B cell (primary cell): Measurements from ENCODE around the gene TDRD9. TPM values are rescaled to one million over a fixed set of nuclear protein-coding genes. Genes with fewer than 3 reads are reported as not detected.

Experiments used
- ATAC-seq: fragments of 200-7000 bp; cut with Tn5 transposase; one replicate; pipeline ENCODE4 v1.10.0; 2021; ENCODE audit warnings: low read depth, mild to moderate bottlenecking, moderate number of reproducible peaks, moderate library complexity
- CTCF ChIA-PET: fragments of 350-600 bp; sonication (Branson Sonifier 250); formaldehyde crosslinking; loops from one replicate; lab custom pipeline; 2021; ENCODE audit warnings: antibody characterized with exemption, inconsistent platforms; lab: Charles Lee
- POLR2A ChIA-PET: fragments of 350-600 bp; sonication (Branson Sonifier 250); formaldehyde crosslinking; loops from one replicate; lab custom pipeline; 2021; ENCODE audit warnings: antibody characterized with exemption; lab: Charles Lee
- DNase-seq: peaks from one replicate; pipeline ENCODE4 v3.0.0; 2013
- H2AFZ ChIP-seq: 2 replicates; pipeline ENCODE4 v1.6.1; 2012; ENCODE audit warnings: mild to moderate bottlenecking, low read depth, low read length; ENCODE audit not compliant: insufficient read depth, poor library complexity, severe bottlenecking
- H3K27ac ChIP-seq, 2 donors: 1 replicate in 1 of 2; 2 replicates in 1 of 2; pipeline ENCODE4 v1.5.1; 2012 to 2013; ENCODE audit warnings: low read length in 2 of 2, mild to moderate bottlenecking in 2 of 2, moderate library complexity in 1 of 2
- H3K27me3 ChIP-seq, 4 experiments: fragments of 200-600 bp in 1 of 4; sonication (generic) in 1 of 4; replicated peaks in 1 of 4; 1 replicate in 2 of 4; 2 replicates in 2 of 4; pipeline versions ENCODE4 v1.6.1 to v1.7.0; 2013 to 2016; ENCODE audit warnings: low read length in 3 of 4, mild to moderate bottlenecking in 2 of 4, mixed read lengths in 1 of 4, moderate library complexity in 1 of 4; ENCODE audit not compliant: insufficient read depth in 4 of 4, control insufficient read depth in 3 of 4; ENCODE audit errors: control extremely low read depth in 1 of 4
- H3K36me3 ChIP-seq, 2 experiments: replicated peaks in 1 of 2; 1 replicate in 1 of 2; 2 replicates in 1 of 2; pipeline versions ENCODE4 v1.6.1 to v1.7.1; 2013; ENCODE audit warnings: low read length in 1 of 2; ENCODE audit not compliant: insufficient read depth in 2 of 2, control insufficient read depth in 1 of 2; ENCODE audit errors: control extremely low read depth in 1 of 2, extremely low read depth in 1 of 2
- H3K4me1 ChIP-seq, 2 donors: fragments of 200-600 bp in 1 of 2; sonication (generic) in 1 of 2; 1 replicate in 1 of 2; 2 replicates in 1 of 2; pipeline versions ENCODE4 v1.5.1 to v1.6.1; 2013 to 2017; ENCODE audit warnings: low read length in 2 of 2; ENCODE audit not compliant: control insufficient read depth in 2 of 2, insufficient read depth in 2 of 2
- H3K4me2 ChIP-seq: replicated peaks from 2 replicates; pipeline ENCODE3; 2012; ENCODE audit warnings: mild to moderate bottlenecking, low read depth, low read length; ENCODE audit not compliant: poor library complexity, severe bottlenecking
- H3K4me3 ChIP-seq, 5 experiments: fragments of 200-600 bp in 1 of 5; sonication (generic) in 1 of 5; 1 replicate in 3 of 5; 2 replicates in 2 of 5; pipeline versions ENCODE4 v1.5.1 to v1.7.0; 2011 to 2016; ENCODE audit warnings: low read length in 4 of 5, mild to moderate bottlenecking in 4 of 5, low read depth in 2 of 5, control low read depth in 1 of 5, moderate library complexity in 1 of 5; ENCODE audit not compliant: insufficient read depth in 1 of 5; ENCODE audit errors: control extremely low read depth in 1 of 5, extremely low read depth in 1 of 5
- H3K79me2 ChIP-seq: fragments of 200-600 bp; sonication (generic); one replicate; pipeline ENCODE4 v1.6.0; 2016; ENCODE audit warnings: low read length; ENCODE audit not compliant: control insufficient read depth, insufficient read depth
- H3K9ac ChIP-seq: fragments of 200-600 bp; sonication (generic); 2 replicates; pipeline ENCODE4 v1.6.1; 2017; ENCODE audit warnings: mild to moderate bottlenecking, low read length, moderate library complexity
- H3K9me3 ChIP-seq, 3 donors: one replicate each; pipeline versions ENCODE4 v1.6.1 to v1.7.1; 2013; ENCODE audit warnings: low read length in 2 of 3; ENCODE audit not compliant: control insufficient read depth in 2 of 3, insufficient read depth in 1 of 3; ENCODE audit errors: control extremely low read depth in 1 of 3
- H4K20me1 ChIP-seq: 2 replicates; pipeline ENCODE4 v1.6.0; 2012; ENCODE audit warnings: mild to moderate bottlenecking, low read length; ENCODE audit not compliant: insufficient read depth, control insufficient read depth, poor library complexity, severe bottlenecking
- H3K27ac Mint-ChIP-seq: one replicate; pipeline ENCODE4 v1.8.0; 2021; ENCODE audit warnings: mixed read lengths
- H3K27me3 Mint-ChIP-seq: one replicate; pipeline ENCODE4 v1.8.0; 2021; ENCODE audit warnings: mixed read lengths
- H3K4me1 Mint-ChIP-seq: one replicate; pipeline ENCODE4 v1.8.0; 2021; ENCODE audit warnings: mixed read lengths
- H3K4me3 Mint-ChIP-seq: one replicate; pipeline ENCODE4 v1.8.0; 2021; ENCODE audit warnings: mixed read lengths
- H3K9me3 Mint-ChIP-seq: one replicate; pipeline ENCODE4 v1.8.0; 2022; ENCODE audit warnings: mixed read lengths; ENCODE audit not compliant: insufficient read depth
- EZH2 ChIP-seq: IDR thresholded peaks from 2 replicates; pipeline ENCODE4 v1.6.1; 2012; ENCODE audit warnings: borderline replicate concordance, low read depth, mild to moderate bottlenecking, moderate library complexity, low read length; ENCODE audit not compliant: insufficient read depth, poor library complexity, severe bottlenecking
- WGBS: methylation state at CpG from one replicate; pipeline ENCODE4 v1.1.5; 2013; ENCODE audit warnings: missing lambda C conversion rate; ENCODE audit not compliant: insufficient coverage; 5-methylcytosine and 5-hydroxymethylcytosine counted together
- intact Hi-C: fragments of 100-400 bp; cut with micrococcal nuclease; formaldehyde crosslinking; loops from one replicate; pipeline ENCODE4 v1.10.0; 2022
- polyA minus RNA-seq: library from RNA; depleted of rRNA, polyadenylated mRNA; stranded (reverse); fragments of >200 nt; gene quantifications from 2 replicates; pipeline ENCODE4 v1.2.3, GENCODE V29; 2012
- polyA plus RNA-seq: library from polyadenylated mRNA; depleted of rRNA; stranded (reverse); fragments of >200 nt; gene quantifications from 2 replicates; pipeline ENCODE4 v1.2.3, GENCODE V29; 2012
- total RNA-seq, 2 donors: library from RNA; stranded (reverse); fragments of 120-200 nt in 1 of 2; gene quantifications; 1 replicate in 1 of 2; 2 replicates in 1 of 2; pipeline versions ENCODE4 v1.2.3 to v1.2.4, GENCODE V29; 2013 to 2022
- TF ChIP-seq, protein P1 (sequence below): fragments of 200-600 bp; IDR thresholded peaks from one replicate; pipeline ENCODE4 v1.8.0; 2022; ENCODE audit warnings: antibody characterized with exemption, mild to moderate bottlenecking

The TDRD9 gene, protein sequence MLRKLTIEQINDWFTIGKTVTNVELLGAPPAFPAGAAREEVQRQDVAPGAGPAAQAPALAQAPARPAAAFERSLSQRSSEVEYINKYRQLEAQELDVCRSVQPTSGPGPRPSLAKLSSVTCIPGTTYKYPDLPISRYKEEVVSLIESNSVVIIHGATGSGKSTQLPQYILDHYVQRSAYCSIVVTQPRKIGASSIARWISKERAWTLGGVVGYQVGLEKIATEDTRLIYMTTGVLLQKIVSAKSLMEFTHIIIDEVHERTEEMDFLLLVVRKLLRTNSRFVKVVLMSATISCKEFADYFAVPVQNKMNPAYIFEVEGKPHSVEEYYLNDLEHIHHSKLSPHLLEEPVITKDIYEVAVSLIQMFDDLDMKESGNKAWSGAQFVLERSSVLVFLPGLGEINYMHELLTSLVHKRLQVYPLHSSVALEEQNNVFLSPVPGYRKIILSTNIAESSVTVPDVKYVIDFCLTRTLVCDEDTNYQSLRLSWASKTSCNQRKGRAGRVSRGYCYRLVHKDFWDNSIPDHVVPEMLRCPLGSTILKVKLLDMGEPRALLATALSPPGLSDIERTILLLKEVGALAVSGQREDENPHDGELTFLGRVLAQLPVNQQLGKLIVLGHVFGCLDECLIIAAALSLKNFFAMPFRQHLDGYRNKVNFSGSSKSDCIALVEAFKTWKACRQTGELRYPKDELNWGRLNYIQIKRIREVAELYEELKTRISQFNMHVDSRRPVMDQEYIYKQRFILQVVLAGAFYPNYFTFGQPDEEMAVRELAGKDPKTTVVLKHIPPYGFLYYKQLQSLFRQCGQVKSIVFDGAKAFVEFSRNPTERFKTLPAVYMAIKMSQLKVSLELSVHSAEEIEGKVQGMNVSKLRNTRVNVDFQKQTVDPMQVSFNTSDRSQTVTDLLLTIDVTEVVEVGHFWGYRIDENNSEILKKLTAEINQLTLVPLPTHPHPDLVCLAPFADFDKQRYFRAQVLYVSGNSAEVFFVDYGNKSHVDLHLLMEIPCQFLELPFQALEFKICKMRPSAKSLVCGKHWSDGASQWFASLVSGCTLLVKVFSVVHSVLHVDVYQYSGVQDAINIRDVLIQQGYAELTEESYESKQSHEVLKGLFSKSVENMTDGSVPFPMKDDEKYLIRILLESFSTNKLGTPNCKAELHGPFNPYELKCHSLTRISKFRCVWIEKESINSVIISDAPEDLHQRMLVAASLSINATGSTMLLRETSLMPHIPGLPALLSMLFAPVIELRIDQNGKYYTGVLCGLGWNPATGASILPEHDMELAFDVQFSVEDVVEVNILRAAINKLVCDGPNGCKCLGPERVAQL (N-terminal part only)
- total RNA-seq (2.4 and 3.4 TPM in 2 replicates), polyA plus RNA-seq (1.1 TPM in 1 of 2 replicates, not detected in the other), polyA minus RNA-seq (0.29 and 3.0 TPM in 2 replicates)
- 0.33 TPM for total RNA-seq (2013)

DNA sequence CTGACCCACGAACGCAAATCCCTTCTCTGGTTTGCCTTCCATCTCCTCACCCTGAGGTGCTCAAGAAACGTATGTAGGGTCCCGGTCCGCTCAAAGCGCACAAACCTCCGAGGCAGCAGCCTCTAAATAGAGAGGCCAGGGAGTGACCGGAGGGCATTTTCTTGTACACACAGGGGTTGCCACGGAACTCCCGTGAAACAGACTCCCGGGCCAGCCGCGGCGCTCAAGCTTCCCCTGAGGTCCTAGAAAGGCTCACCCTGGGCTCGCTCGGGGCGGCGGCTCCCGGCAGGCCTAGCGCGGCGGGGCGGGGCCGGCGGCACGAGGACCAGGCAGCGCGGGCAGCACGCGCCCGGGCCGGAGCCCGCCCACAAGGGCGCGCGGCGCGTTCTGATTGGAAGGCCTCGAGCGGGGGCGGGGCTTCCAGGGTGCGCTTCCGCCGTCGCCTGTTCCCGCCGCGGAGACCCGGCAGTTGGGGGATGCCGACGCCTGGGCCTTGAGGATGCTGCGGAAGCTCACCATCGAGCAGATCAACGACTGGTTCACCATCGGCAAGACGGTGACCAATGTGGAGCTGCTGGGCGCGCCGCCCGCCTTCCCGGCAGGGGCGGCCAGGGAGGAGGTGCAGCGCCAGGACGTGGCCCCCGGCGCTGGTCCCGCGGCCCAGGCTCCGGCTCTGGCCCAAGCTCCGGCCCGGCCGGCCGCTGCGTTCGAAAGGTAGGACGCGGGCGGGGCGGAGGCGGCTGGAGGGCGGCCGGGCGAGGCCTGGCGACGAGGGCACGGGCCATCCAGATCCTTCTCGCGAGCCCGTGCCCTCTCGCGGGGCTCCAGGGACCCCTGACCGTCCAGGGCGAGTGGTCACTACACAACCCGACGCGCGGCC, at the start of gene TDRD9:
Gene TDRD9 (plus strand): TSS at position 446 of the 880 bp plus-strand sequence. CDS start 54 bp downstream, at position 500.
- Histone ChIP-seq H3K4me3 (no peak within 1 kb of the TSS), H3K4me1 (no peaks in the 10 kb centered on the region), H3K9ac (no peak within 1 kb of the TSS), H3K27me3 (no peaks in the 10 kb centered on the region), H3K9me3 (peaks cover 0 to 4% (median 0%) of the 10 kb centered on the region in 3 donors), H3K4me2 (no peak within 1 kb of the TSS), H4K20me1 (no peaks in the 10 kb centered on the region), H3K36me3 (no peaks in the 10 kb centered on the region), H3K79me2 (no peaks in the 10 kb centered on the region), H2AFZ (no peak within 1 kb of the TSS), H3K27ac (no peak within 1 kb of the TSS)
- intact Hi-C loops = no loop called here
- 87% methylated on average over 96 of the region's 97 CpGs for WGBS
- H3K9me3 Mint-ChIP-seq = no peaks in the 10 kb centered on the region
- H3K4me1 Mint-ChIP-seq = peaks cover 2% of the 10 kb centered on the region
- ChIA-PET CTCF (no interaction called here), POLR2A (no interaction called here)
- H3K27ac Mint-ChIP-seq = no peak within 1 kb of the TSS
- no peak within 1 kb of the TSS for H3K4me3 Mint-ChIP-seq
- ATAC-seq = peak; percentile 64
- TF ChIP-seq, protein P1, sequence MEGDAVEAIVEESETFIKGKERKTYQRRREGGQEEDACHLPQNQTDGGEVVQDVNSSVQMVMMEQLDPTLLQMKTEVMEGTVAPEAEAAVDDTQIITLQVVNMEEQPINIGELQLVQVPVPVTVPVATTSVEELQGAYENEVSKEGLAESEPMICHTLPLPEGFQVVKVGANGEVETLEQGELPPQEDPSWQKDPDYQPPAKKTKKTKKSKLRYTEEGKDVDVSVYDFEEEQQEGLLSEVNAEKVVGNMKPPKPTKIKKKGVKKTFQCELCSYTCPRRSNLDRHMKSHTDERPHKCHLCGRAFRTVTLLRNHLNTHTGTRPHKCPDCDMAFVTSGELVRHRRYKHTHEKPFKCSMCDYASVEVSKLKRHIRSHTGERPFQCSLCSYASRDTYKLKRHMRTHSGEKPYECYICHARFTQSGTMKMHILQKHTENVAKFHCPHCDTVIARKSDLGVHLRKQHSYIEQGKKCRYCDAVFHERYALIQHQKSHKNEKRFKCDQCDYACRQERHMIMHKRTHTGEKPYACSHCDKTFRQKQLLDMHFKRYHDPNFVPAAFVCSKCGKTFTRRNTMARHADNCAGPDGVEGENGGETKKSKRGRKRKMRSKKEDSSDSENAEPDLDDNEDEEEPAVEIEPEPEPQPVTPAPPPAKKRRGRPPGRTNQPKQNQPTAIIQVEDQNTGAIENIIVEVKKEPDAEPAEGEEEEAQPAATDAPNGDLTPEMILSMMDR = no peak
- TF ChIP-seq EZH2 = no peak
- peaks cover 6% of the 10 kb centered on the region for H3K27me3 Mint-ChIP-seq
- DNase-seq = no peak
